ENCODE results near the gene SYCP2L.
"Not testable (repeated sequence)": the region's sequence is repeated elsewhere in the genome, so short reads cannot be mapped to it uniquely, and the experiment has no call there.

DNA sequence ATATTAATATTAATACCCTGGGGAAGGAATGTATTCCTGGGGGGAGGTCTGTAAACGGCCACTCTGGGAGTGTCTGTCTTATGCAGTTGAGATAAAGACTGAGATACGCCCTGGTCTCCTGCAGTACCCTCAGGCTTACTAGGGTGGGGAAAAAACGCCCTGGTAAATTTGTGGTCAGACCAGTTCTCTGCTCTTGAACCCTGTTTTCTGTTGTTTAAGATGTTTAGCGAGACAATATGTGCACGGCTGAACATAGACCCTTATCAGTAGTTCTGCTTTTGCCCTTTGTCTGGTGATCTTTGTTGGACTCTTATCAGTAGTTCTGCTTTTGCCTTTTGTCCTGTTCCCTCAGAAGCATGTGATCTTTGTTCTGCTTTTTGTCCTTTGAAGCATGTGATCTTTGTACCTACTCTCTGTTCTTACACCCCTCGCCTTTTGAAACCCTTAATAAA lies 33.0 kb upstream of the SYCP2L start:
- TF ChIP-seq, protein P1, sequence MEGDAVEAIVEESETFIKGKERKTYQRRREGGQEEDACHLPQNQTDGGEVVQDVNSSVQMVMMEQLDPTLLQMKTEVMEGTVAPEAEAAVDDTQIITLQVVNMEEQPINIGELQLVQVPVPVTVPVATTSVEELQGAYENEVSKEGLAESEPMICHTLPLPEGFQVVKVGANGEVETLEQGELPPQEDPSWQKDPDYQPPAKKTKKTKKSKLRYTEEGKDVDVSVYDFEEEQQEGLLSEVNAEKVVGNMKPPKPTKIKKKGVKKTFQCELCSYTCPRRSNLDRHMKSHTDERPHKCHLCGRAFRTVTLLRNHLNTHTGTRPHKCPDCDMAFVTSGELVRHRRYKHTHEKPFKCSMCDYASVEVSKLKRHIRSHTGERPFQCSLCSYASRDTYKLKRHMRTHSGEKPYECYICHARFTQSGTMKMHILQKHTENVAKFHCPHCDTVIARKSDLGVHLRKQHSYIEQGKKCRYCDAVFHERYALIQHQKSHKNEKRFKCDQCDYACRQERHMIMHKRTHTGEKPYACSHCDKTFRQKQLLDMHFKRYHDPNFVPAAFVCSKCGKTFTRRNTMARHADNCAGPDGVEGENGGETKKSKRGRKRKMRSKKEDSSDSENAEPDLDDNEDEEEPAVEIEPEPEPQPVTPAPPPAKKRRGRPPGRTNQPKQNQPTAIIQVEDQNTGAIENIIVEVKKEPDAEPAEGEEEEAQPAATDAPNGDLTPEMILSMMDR (IDR thresholded peaks at IDR 0.05), result not testable (repeated sequence)
- TF ChIP-seq POLR2A (IDR thresholded peaks at IDR 0.05), result not testable (repeated sequence)

Measured in testis (tissue), 2 donors.